ENCODE measurements around the gene RABEPK.
"Not testable (repeated sequence)": the region's sequence is repeated elsewhere in the genome, so short reads cannot be mapped to it uniquely, and the experiment has no call there.

The RABEPK gene

GRCh38 chr9:125202846-125203618, 2.7 kb downstream of the RABEPK start:
- TF ChIP-seq, protein P1, sequence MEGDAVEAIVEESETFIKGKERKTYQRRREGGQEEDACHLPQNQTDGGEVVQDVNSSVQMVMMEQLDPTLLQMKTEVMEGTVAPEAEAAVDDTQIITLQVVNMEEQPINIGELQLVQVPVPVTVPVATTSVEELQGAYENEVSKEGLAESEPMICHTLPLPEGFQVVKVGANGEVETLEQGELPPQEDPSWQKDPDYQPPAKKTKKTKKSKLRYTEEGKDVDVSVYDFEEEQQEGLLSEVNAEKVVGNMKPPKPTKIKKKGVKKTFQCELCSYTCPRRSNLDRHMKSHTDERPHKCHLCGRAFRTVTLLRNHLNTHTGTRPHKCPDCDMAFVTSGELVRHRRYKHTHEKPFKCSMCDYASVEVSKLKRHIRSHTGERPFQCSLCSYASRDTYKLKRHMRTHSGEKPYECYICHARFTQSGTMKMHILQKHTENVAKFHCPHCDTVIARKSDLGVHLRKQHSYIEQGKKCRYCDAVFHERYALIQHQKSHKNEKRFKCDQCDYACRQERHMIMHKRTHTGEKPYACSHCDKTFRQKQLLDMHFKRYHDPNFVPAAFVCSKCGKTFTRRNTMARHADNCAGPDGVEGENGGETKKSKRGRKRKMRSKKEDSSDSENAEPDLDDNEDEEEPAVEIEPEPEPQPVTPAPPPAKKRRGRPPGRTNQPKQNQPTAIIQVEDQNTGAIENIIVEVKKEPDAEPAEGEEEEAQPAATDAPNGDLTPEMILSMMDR (IDR thresholded peaks at IDR 0.05): no peak
- Histone ChIP-seq H3K27ac (no peak overlapping the region), H3K4me3 (no peak overlapping the region)
- no peak for DNase-seq (ENCODE audit: low spot score)

DNA sequence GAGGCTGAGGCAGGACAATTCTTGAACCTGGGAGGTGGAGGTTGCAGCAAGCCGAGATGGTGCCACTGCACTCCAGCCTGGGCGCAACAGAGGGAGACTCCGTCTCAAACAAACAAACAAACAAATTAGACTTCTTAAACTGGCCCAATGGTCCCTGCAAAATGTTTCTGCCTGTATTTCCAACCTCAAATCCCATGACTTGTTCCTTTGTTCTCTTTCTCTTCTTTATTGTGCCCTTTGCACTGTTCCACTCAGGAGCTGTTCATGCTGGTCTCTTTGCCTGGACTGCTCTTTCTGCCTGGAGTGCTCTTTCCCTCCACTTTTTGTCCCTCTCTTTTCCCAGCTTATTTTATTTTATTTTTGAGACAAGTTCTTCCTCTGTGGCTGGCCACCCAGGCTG, 4.1 kb downstream of the RABEPK start:
- no peak overlapping the region for H3K27ac ChIP-seq
- TF ChIP-seq, protein P1 (IDR thresholded peaks at IDR 0.05): no peak
- H3K4me3 ChIP-seq: no peak overlapping the region
- no peak for DNase-seq (ENCODE audit: low spot score)

GRCh38 chr9:125214186-125214585, 13.8 kb downstream of the RABEPK start:
- no peak for DNase-seq (ENCODE audit: low spot score)
- Histone ChIP-seq H3K4me3 (no peak overlapping the region), H3K27ac (no peak overlapping the region)
- TF ChIP-seq, protein P1 (IDR thresholded peaks at IDR 0.05): no peak

DNA sequence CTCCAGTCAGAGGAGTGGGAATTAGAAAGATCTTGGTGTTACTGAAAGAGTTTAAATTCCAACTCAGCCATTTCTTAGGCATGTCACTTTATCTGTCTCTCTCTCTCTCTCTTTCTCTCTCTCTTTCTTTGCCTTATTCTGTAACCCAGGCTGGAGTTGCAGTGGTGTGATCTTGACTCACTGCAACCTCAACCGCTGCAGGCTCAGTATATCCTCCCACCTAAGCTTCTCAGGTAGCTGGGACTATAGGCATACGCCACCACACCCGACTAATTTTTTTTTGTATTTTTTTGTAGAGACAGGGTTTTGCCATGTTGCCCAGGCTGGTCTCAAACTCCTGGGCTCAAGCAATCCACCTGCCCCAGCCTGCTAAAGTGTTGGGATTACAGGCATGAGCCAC, 18.3 kb downstream of the RABEPK start:
- TF ChIP-seq, protein P1 (IDR thresholded peaks at IDR 0.05): no peak
- H3K4me3 ChIP-seq: no peak overlapping the region
- no peak overlapping the region for H3K27ac ChIP-seq
- DNase-seq (ENCODE audit: low spot score): no peak

GRCh38 chr9:125224858-125225257, 24.5 kb downstream of the RABEPK start:
- DNase-seq (ENCODE audit: low spot score); H3K27ac ChIP-seq; H3K4me3 ChIP-seq: not testable (repeated sequence)

DNA sequence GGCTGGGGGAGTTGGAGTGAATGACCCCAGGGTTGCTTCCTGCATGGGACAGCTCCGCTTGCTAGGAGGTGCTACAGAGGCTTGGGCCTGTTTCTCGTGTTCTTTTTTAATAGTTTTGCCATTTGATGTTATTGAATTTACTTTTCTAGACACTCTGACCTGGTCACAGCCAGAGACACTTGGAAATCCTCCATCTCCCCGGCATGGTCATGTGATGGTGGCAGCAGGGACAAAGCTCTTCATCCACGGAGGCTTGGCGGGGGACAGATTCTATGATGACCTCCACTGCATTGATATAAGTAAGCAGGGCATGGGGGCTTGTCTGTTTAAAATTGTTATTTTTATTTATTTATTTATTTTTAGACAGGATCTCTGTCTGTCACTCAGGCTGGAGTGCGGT, 27.4 kb downstream of the RABEPK start:
- no peak for DNase-seq (ENCODE audit: low spot score)
- Histone ChIP-seq H3K4me3 (no peak overlapping the region), H3K27ac (no peak overlapping the region)
- TF ChIP-seq, protein P1 (IDR thresholded peaks at IDR 0.05): no peak

GRCh38 chr9:125233678-125234077, 33.3 kb downstream of the RABEPK start:
- Histone ChIP-seq H3K4me3 (no peak overlapping the region), H3K27ac (no peak overlapping the region)
- TF ChIP-seq, protein P1 (IDR thresholded peaks at IDR 0.05): no peak
- DNase-seq (ENCODE audit: low spot score): no peak

GRCh38 chr9:125234099-125234498, 33.8 kb downstream of the RABEPK start:
- H3K27ac ChIP-seq; DNase-seq (ENCODE audit: low spot score); H3K4me3 ChIP-seq: not testable (repeated sequence)
